Endothelial cell (in vitro differentiated cells): ENCODE measurements around the gene MICALL2. TPM values are rescaled to one million over a fixed set of nuclear protein-coding genes. Genes with fewer than 3 reads are reported as not detected.

ENCODE experiments used
- DNase-seq: peaks from one replicate; pipeline ENCODE4 v3.0.0; 2021; ENCODE audit warnings: low spot score
- H3K27ac Mint-ChIP-seq: one replicate; pipeline ENCODE4 v1.8.0; 2021; ENCODE audit warnings: mixed read lengths, inconsistent platforms; ENCODE audit not compliant: unreplicated experiment
- H3K27me3 Mint-ChIP-seq: one replicate; pipeline ENCODE4 v1.8.0; 2021; ENCODE audit warnings: mild to moderate bottlenecking, moderate library complexity, mixed read lengths, inconsistent platforms; ENCODE audit not compliant: unreplicated experiment
- H3K36me3 Mint-ChIP-seq: one replicate; pipeline ENCODE4 v1.8.0; 2021; ENCODE audit warnings: mild to moderate bottlenecking, low read depth, mixed read lengths, inconsistent platforms; ENCODE audit not compliant: unreplicated experiment
- H3K4me1 Mint-ChIP-seq: one replicate; pipeline ENCODE4 v1.8.0; 2021; ENCODE audit warnings: mild to moderate bottlenecking, mixed read lengths, inconsistent platforms; ENCODE audit not compliant: unreplicated experiment
- H3K4me3 Mint-ChIP-seq: one replicate; pipeline ENCODE4 v1.8.0; 2021; ENCODE audit warnings: mild to moderate bottlenecking, mixed read lengths, inconsistent platforms; ENCODE audit not compliant: unreplicated experiment
- H3K9me3 Mint-ChIP-seq: one replicate; pipeline ENCODE4 v1.8.0; 2021; ENCODE audit warnings: mixed read lengths, inconsistent platforms; ENCODE audit not compliant: unreplicated experiment
- CTCF ChIP-seq: fragments of 200-600 bp; sonication (generic); IDR thresholded peaks from one replicate; pipeline ENCODE4 v1.5.0; 2021; ENCODE audit warnings: antibody characterized with exemption; ENCODE audit not compliant: unreplicated experiment
- total RNA-seq: library from RNA; stranded (reverse); fragmentation: NEBNext Ultra II Directional; extraction: Animal tissue kit (Norgen Biotek cat#: 25700); gene quantifications from one replicate; pipeline ENCODE4 v1.2.1, GENCODE V29; 2021; ENCODE audit not compliant: unreplicated experiment

MICALL2 gene
- total RNA-seq, 1 donor from 2014 or later, result 25.0 TPM

DNA sequence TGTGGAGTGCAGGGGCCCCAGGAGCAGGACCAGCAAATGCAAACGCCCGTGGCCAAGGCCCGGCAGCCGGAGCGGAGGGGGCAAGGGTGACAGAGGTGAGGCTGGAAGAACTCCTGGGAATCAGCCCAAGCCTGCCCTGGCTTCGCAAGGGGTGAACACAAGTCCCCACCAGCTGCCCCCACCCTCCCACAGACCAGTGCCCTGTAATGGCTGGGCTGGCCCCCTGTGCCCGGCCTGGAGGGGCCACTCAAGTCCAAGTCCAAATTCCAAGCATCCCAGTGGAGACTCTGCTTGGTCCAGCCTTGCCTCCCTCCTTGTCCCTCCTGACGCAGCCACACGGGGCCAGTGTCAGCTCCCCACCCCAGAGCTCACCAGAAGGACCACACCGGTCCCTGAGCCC, 28.0 kb downstream of the MICALL2 start:
- no peak for TF ChIP-seq CTCF
- Mint-ChIP-seq H3K4me3 (no peak overlapping the region), H3K27me3 (peaks cover 3% of the 10 kb centered on the region), H3K27ac (no peak overlapping the region), H3K9me3 (no peaks in the 10 kb centered on the region), H3K36me3 (no peaks in the 10 kb centered on the region), H3K4me1 (no peaks in the 10 kb centered on the region)
- no peak for DNase-seq

DNA sequence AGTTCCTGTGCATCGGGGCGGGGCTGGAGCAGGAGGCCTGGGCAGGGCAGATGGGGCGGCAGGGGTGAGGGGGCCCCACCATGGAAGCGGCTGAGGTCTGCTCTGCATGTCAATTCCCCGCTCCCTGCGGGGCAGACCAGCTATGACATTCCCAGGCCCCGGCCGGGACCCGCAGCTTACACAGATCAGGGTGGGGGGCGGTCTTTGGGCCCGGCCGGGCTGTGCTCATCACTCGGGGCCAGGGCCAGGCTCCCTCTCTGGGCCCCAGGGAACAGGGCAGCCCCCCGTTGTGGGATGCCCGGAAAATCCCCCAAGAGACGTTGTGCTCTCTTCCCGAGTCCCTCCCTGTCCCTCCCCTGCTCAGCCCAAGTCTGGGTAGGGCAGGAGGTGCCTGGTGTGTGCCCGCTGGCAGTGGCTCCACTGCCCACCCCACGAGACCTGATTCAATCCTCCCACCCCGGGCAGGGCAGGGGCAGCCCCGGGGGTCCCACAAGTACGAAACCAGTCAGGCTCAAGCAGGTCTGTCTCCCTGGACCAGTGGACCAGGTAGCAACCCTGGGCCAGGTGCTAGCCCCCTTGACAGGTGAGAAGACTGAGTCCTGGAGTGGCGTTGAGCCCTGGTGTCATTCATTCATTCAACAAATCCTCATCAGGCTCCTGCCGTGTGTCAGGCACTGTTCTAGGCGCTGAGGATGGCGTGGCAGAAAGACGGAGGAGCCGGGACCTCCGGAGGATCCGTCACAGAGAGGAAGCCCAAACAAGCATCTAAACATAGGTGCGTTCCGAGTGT, 29.0 kb downstream of the MICALL2 start:
- Mint-ChIP-seq H3K4me1 (no peaks in the 10 kb centered on the region), H3K27ac (no peak overlapping the region)
- no peak for TF ChIP-seq CTCF

GRCh38 chr7:1428941-1429501, 30.2 kb downstream of the MICALL2 start:
- Mint-ChIP-seq H3K4me1 (no peaks in the 10 kb centered on the region), H3K36me3 (no peaks in the 10 kb centered on the region), H3K9me3 (no peaks in the 10 kb centered on the region), H3K27me3 (peaks cover 6% of the 10 kb centered on the region), H3K27ac (no peak overlapping the region), H3K4me3 (no peak overlapping the region)
- DNase-seq, result no peak
- TF ChIP-seq CTCF, result no peak

More for the DNA sequence above, 29.0 kb downstream of the MICALL2 start:
- Mint-ChIP-seq H3K4me3 (no peak overlapping the region), H3K27me3 (peaks cover 3% of the 10 kb centered on the region), H3K36me3 (no peaks in the 10 kb centered on the region), H3K9me3 (no peaks in the 10 kb centered on the region)
- DNase-seq, result no peak

GRCh38 chr7:1427064-1427657, 32.1 kb downstream of the MICALL2 start:
- DNase-seq, result no peak
- no peaks in the 10 kb centered on the region for H3K36me3 Mint-ChIP-seq
- H3K27ac Mint-ChIP-seq, result no peak overlapping the region

More at GRCh38 chr7:1427064-1427657, 32.1 kb downstream of the MICALL2 start:
- no peaks in the 10 kb centered on the region for H3K4me1 Mint-ChIP-seq
- H3K9me3 Mint-ChIP-seq, result no peaks in the 10 kb centered on the region
- TF ChIP-seq CTCF, result no peak
- no peak overlapping the region for H3K4me3 Mint-ChIP-seq
- H3K27me3 Mint-ChIP-seq, result peaks cover 6% of the 10 kb centered on the region
